ENCODE data around the gene MGAT3.
"Not testable (repeated sequence)": the region's sequence is repeated elsewhere in the genome, so short reads cannot be mapped to it uniquely, and the experiment has no call there.

The MGAT3 gene

DNA sequence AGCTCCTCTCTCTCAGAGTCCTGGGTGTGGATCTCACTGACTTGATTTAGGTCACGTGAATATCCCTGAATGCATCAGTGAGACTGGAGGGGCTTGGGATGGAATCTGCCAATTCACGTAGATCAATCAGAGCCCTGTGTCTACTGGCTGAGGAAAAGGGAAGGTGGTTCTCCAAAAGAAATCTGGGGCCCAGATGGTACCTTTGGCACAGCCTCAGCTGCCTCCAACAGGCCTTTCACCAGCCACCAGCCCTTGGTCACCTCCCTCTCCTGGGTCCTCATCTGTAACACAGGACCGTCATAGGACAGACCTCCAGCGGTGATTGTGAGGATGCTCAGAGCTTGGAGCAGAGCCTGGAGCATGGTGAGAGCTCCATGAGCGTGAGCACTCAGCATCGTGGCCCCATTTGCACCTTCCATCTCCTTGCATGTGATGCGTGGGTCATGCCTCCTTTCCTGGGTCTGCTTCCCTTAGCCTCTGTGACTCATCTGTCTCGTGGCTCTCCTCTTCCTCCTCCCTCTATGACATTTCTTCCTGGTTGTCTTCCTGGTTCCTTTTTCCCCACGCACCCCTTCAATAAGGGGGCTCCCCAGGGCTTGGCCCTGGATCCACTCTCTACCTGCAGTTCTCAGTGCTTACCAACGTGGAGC, 37.8 kb downstream of the MGAT3 start:
- no peak for DNase-seq

DNA sequence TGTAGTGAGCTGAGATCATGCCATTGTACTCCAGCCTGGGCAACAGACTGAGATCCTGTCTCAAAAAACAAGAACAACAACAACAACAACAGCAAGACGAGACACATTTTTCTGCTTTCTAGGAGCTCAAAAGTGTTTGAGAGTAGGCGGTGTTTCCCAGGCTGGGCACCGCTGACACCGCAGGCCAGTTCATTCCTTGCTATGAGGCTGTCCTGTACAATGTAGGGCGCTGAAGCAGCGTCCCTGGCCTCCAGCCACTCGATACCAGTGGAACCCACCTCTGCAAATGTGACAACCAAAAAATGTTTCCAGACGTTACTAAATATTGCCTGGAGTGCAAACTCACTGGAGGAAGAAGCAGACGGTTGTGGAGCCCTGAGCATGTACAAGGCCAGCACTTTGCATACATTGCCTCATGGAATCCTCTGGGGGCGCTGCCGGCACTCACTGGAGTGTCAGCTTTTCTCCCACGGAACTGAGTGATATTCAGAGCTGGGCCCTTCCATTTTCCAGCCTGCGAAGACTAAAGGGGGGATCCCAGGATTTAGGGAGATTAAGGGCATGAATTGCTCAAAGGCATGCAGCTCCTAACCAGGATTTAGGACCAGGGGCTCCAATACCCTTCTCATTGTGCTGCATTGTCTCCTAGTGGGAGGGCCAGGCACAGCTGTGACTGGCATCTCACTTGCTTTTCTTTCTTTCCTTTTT, 39.5 kb downstream of the MGAT3 start:
- no peak for DNase-seq

- no peak for DNase-seq
Measured at GRCh38 chr22:39497429-39497828, 40.6 kb downstream of the MGAT3 start.

- DNase-seq, result no peak
Measured at GRCh38 chr22:39498368-39498767, 41.6 kb downstream of the MGAT3 start.

DNA sequence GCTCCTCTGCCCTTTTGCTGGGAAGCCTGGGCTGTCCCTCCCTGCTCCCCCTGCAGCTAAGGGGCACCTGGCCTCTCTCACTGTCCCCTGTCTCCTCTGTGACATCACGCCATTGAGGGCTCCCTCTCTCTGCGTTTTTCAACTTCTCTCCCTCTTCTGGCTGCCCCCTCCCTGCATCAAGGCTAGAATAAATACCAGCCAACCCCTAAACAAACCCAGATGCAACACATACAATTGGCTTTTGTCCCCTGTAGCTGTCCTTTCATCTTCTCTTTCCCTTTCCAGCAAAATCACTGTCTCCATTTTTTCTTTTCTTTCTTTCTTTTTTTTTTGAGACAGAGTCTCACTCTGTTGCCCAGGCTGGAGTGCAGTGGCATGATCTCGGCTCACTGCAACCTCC, 42.0 kb downstream of the MGAT3 start:
- no peak for DNase-seq

DNA sequence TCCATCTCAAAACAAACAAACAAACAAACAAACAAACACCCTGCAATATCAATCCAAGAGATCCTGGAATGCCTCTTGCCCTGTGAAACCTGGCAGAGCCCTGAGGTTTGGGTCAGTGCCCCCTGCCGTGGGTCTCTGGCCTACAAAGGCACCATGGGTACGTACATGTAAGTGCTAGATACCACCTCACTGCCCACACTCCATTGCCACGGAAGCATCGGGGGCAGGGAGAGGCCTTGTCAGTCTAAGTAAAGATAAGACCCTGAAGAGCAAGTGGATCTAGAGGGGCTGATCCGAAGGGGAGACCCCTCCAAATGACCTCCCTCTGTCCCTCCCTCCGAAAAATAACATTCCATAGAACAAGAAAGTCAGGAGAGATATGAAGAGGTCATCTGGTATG, 43.3 kb downstream of the MGAT3 start:
- no peak for DNase-seq

DNA sequence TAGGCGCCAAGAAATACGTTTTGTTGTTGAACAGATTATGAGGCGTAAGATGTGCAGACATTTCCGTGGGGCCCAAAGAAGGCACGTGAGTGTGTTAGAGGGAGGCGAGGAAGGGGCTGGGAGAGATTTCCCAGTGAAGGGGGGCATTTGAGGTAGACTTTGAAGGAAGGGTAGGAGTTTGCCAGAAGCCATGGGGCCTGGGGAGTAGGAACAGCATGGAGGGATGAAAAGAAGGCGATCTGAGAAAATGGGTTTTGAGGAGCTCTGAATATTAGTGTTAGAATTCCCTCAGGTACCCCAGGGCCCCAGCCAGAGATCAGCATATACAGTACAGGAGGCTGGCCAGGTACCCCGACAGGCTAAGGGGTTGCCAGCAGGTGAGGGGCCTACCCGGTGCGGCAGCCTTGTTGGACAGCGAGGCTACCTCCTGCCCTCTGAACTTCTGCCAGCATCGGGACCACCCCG, 44.9 kb downstream of the MGAT3 start:
- DNase-seq, result no peak

- no peak for DNase-seq
Measured at GRCh38 chr22:39502109-39502788, 45.4 kb downstream of the MGAT3 start, which contains the start of gene MIEF1. MIEF1 (plus strand) TSS chr22:39502290; CDS start chr22:39511295, 9,005 bp downstream.

GRCh38 chr22:39502789-39503409, 46.1 kb downstream of the MGAT3 start:
- DNase-seq, result no peak

DNA sequence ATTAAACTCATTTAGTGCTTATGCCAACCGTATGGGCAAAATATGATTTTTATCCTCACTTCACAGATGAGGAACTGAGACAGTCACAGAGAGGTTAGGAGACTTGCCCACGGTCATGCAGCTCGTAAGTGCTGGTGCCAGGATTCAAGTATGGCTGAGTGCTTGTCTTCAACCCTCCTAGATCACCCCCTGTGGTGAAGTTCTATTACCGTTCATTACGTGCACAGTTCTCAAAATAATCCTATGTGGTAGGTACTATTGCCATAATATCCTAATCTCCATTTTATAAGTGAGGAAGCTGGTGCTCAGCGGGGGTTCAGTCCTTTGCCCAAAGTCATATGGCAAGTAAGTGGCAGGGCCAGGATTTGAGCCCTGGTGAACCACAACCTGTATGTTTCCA, 46.8 kb downstream of the MGAT3 start:
- no peak for DNase-seq

- no peak for DNase-seq
Measured at GRCh38 chr22:39504071-39504470, 47.3 kb downstream of the MGAT3 start.

DNA sequence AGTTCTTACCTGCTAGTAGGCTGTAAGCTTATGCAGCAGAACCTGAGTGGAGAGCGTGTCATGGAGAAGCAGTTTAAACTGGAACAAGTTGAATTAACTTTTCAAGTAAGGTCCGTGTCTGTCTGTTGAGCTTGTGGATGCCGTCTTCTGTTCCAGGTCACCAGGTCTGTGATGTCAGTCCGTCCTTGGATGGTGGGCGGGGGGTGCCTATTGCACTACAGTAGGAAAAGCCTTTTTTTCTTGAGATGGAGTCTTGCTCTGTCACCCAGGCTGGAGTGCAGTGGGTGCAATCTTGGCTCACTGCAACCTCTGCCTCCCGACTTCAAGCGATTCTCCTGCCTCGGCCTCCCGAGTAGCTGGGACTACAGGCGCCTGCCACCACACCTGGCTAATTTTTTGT, 50.2 kb downstream of the MGAT3 start:
- DNase-seq, result not testable (repeated sequence)

- DNase-seq, result no peak
Measured at GRCh38 chr22:39508393-39508792, 51.6 kb downstream of the MGAT3 start.

DNA sequence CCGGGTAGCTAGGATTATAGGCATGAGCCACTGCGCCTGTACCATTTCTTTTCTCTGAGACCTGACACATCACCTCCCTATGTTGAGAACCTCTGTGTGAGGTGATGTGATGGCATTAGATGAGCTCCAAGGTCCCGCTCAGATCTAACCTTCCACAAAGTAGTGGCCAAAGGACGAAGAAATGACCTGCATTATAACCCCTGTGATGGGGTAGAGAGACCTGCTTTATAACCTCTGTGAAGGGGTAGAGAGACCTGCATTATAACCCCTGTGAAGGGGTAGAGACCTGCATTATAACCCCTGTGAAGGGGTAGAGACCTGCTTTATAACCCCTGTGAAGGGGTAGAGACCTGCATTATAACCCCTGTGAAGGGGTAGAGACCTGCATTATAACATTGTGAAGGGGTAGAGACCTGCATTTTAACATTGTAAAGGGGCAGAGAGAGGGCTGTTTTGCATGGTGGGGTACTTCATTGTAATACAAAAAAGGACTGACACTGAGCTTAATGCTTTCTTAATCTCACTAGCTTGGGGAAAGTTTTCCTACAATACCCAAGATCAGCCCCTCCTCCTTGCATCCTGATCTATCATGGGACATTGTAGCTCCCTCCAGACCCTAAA, 53.8 kb downstream of the MGAT3 start:
- no peak for DNase-seq

- DNase-seq, result no peak
Measured at GRCh38 chr22:39511226-39511625, 54.4 kb downstream of the MGAT3 start.

GRCh38 chr22:39512026-39512425, 55.2 kb downstream of the MGAT3 start:
- no peak for DNase-seq

DNA sequence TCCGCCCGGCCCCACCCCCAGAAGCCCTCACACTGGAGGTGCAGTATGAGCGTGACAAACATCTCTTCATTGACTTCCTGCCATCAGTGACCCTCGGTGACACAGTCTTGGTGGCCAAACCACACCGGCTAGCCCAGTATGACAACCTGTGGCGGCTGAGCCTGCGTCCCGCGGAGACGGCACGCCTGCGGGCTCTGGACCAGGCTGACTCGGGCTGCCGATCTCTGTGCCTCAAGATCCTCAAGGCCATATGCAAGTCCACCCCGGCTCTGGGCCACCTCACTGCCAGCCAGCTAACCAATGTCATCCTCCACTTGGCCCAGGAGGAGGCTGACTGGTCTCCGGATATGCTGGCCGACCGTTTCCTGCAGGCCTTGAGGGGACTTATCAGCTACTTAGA, 57.0 kb downstream of the MGAT3 start:
- DNase-seq, result no peak

DNA sequence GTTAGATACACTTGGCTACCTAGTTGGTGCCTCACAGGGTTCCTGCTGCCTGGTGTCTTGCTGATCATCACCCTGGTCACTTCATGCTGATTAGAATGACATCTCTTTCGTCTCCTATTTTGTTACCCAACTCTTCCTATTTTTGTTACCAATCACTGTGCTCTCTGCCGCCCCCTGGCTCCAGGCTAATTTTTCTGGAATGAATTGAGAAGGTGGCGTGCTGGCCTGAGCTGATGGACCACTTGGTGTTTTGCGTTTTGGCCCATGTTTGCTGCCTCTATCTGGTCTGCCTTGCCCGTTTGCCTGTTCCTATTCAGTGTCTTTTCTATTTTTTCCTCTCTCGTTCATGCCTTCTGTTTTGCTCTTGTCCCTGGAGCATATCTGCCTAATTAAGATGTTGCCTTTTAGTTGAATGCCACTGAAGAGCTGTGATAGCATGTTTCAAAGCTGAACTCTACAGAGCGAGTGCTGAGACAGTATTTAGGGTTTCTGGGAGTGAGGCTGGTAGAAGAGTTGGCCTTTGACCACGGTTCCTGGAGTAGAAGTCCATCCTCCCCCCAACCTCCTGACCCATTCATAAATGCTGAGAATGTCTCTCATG, 57.7 kb downstream of the MGAT3 start:
- no peak for DNase-seq

DNA sequence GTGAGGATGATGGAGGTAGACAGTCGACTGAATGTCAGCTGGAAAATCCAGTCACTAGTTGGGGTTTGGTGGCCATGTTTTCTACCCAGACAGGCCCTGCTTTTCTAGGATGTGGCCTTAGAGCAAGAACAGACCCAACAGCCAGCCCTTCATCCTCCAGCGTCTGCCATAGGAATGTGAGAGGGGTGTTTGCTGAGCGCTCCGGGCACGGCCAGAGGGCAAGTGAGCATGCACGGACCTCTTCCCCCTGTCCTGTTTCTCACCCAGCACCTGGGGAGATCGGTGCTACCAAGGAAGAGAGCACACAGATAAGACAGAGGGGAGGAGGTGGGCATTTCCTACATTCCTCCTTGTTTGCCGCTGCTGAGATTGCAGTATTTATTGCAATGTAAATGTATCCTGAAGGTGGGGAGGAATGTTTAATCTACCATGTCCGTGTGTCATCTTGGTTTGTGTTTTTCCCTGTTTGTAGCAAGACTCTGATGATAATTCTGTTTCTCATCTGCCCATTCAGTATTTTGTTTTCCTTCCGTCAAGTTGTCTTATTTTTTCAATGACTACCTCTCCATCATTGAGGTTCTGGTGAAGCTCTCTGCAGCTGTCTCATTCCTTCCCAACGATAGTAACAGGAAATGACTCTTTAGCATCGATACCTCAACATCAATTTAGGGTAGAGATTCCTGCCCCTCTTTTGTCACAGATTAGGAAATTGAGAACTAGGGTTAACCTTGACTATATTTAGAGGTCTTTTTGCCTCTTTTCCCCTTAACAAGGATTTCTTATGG, 58.6 kb downstream of the MGAT3 start:
- no peak for DNase-seq

- no peak for DNase-seq
Measured at GRCh38 chr22:39517470-39517869, 60.7 kb downstream of the MGAT3 start.

DNA sequence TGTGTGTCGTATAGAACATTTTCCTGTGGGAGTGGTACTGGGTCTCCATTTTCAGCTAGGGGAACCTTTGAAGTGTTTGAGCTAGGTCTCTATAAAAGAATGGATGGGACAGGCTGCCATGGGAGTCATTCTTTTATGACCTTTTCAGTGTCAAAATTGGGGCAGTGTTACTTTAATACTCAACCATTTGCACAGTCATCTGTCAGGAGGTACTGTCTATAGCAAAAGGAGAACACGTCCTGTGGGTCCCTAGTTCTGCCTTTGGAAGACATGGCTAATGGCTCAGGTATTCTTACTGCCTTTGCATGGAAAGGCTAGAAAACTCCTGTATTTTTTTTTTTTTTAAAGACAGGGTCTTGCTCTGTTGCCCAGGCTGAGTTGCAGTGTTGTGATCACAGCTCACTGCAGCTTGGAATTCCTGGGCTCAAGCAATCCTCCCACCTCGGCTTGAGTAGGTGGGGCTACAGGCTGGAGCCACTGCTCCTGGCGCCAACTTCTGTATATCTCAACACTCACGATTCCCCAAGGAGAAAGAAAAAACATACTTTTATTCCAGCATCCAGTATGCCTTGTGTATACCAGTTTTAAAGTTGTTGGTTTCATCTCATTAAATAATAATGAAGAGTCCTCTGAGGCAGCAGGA, 61.5 kb downstream of the MGAT3 start:
- DNase-seq, result no peak

Measured in 8988T (cell line).